ENCODE measurements around the gene MMP15.
"Not testable (repeated sequence)": the region's sequence is repeated elsewhere in the genome, so short reads cannot be mapped to it uniquely, and the experiment has no call there.

MMP15 gene

DNA sequence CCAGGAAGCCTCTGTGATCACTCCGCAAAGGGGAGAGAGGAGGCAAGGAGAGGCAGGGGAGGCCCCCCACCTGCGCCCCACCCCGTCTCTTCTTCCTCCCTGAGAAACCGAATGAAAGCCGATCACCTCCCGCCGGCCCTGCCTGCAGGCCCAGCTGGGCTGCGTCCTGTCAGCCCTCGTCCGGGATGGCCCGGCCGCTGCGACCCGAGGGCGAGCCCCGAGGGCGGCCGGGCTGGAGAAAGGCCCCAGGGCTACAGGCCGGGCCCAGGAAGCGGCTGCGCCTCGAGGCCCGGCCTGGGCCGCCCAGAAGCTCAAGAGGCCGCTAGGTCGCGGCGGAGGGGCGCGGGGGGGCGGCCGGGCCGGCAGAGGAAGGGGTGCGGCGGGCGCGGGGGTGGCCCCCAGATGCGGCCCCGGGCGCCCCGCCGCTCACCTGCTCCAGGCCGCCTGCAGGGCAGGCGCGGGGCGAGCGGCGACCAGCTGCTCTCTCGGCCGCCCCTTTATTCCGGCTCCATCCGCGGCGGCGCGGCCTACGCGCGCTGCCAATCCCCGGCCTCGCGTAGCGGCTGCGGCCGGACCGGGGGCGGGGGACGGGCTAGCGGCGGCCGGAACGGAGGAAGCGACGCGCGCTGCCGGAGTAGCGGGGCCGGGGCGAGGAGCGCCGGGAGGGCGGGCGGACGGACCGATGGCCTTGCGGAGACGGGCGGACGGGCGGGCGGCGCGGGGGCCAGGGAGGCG is 25.4 kb upstream of the MMP15 start, which contains the start of gene ZNF319:
Gene ZNF319, minus strand, starts transcription at position 702 of the 735 bp plus-strand sequence. CDS start 2,407 bp downstream, outside the sequence.
- H3K4me3 ChIP-seq (replicated peaks; ENCODE audit: low read depth, low read length) = peak within 1 kb of the TSS; percentile 68
- TF ChIP-seq, protein P1, sequence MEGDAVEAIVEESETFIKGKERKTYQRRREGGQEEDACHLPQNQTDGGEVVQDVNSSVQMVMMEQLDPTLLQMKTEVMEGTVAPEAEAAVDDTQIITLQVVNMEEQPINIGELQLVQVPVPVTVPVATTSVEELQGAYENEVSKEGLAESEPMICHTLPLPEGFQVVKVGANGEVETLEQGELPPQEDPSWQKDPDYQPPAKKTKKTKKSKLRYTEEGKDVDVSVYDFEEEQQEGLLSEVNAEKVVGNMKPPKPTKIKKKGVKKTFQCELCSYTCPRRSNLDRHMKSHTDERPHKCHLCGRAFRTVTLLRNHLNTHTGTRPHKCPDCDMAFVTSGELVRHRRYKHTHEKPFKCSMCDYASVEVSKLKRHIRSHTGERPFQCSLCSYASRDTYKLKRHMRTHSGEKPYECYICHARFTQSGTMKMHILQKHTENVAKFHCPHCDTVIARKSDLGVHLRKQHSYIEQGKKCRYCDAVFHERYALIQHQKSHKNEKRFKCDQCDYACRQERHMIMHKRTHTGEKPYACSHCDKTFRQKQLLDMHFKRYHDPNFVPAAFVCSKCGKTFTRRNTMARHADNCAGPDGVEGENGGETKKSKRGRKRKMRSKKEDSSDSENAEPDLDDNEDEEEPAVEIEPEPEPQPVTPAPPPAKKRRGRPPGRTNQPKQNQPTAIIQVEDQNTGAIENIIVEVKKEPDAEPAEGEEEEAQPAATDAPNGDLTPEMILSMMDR (IDR thresholded peaks at IDR 0.05; ENCODE audit: low read depth, low read length, missing control alignments) = no peak
- DNase-seq (ENCODE audit: extremely low read depth, low read depth) = no peak

DNA sequence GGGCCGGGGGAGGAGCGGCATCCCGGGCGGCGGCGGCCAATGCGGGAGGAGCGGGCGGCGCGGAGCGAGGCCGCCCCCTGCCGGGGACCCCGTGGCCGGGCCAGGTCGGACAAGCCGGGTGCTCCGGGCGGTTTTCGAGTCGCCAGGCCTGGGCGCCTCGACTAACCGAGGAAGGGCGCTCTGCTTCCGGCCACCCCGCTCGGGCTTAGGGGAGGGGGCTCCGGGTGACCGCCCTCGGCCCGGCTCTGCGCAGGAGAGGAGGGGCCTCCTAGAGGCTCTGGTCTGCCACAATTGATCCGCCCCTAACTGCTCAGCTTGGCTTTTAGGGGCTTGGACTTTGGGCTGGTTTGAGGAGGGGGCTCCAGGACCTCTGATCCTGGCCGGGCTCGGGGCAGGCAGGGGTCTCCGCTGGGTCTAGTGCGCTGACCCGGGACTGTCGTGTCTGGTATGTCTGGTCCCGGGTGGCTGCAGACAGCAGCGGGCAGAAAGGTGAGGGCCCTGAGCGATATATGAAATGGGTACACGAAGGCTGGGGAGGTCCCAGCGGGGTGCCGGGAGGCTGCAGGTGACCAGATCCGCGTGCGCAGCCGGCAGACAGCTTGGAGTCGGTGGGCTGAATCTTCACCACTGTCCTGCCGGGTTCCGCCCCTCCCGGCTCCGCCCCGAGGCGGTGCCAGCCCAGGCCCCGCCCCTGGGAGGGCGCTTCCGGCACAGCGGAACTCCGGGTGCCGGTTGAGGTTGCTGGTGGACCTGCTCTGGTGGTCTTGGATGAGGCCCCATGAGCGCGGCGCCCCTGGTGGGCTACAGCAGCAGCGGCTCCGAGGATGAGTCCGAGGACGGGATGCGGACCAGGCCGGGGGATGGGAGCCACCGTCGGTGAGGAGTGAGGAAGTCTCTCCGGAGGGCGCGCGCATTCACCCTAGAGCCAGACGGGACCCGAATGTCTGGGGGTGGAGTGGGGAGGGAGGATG is 24.6 kb upstream of the MMP15 start, which contains the start of gene USB1:
Gene USB1, plus strand, starts transcription at position 702 of the 971 bp plus-strand sequence. Its CDS starts 77 bp downstream, at position 779.
- TF ChIP-seq, protein P1 (IDR thresholded peaks at IDR 0.05; ENCODE audit: low read depth, low read length, missing control alignments) = peak; percentile 59
- H3K4me3 ChIP-seq (replicated peaks; ENCODE audit: low read depth, low read length) = peak within 1 kb of the TSS; percentile 68
- no peak for DNase-seq (ENCODE audit: extremely low read depth, low read depth)

DNA sequence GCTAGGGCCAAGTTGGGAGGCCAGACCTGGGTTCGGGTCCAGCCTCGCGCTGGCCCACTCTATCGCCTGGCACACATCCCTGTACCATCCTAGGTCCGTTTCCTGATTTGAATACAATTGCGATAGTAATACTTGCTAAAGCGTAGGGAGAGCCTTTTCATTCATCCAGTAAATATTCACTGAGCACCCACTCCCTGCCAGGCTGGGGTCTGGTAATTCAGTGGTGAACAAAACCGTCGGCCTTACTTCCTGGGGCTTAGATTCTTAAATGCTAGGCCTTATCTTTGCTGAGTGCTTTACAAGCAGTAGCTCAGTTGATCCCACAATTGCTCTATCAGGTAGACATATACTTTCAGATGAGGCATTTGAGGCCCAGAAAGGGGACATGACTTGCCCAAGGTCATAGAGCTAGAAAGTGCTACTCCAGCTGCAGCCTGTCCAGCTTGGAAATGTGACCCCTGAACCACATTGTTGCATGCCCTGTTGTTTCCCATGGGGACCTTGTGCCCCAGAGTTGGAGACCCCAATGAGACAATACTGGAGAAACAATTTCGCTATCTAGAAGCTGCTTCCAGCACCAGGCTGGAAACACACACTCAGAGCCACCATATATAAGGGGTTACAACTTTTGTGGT is 23.7 kb upstream of the MMP15 start:
- H3K4me3 ChIP-seq (replicated peaks; ENCODE audit: low read depth, low read length) = peak overlapping the region; percentile 68
- TF ChIP-seq, protein P1 (IDR thresholded peaks at IDR 0.05; ENCODE audit: low read depth, low read length, missing control alignments) = no peak
- no peak for DNase-seq (ENCODE audit: extremely low read depth, low read depth)

DNA sequence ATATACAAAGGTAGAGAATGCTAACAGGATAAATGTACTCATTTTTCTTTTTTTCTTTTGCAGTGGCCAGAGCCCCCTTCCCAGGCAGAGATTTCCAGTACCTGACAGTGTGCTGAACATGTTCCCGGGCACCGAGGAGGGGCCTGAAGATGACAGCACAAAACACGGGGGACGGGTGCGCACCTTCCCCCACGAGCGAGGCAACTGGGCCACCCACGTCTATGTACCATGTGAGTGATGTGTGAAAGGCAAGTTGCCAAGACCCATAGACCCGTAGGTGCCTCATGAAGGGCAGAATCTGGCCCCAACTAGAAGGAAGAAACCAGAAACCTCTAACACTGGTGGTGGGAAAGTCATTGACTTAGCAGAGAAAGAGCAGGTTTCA is 23.1 kb upstream of the MMP15 start:
- no peak overlapping the region for H3K4me3 ChIP-seq (replicated peaks; ENCODE audit: low read depth, low read length)
- TF ChIP-seq, protein P1 (IDR thresholded peaks at IDR 0.05; ENCODE audit: low read depth, low read length, missing control alignments) = no peak
- no peak for DNase-seq (ENCODE audit: extremely low read depth, low read depth)

DNA sequence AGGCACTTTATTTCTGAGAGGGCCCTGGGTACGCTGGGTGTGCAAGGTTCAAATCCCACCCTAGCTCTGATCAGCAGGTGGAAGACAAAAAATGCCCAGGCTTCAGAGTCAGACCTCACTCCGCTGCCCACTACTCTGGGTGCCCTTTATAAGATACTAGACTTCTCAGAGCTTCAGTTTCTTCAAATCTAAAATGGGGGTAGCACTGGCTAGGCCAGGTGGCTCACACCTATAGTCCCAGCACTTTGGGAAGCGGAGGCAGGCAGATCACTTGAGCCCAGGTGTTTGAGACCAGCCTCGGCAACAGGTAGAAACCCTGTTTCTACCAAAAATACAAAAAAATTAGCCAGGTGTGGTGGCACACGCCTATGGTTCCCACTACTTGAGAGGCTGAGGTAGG is 22.6 kb upstream of the MMP15 start:
- no peak for DNase-seq (ENCODE audit: extremely low read depth, low read depth)
- no peak overlapping the region for H3K4me3 ChIP-seq (replicated peaks; ENCODE audit: low read depth, low read length)
- TF ChIP-seq, protein P1 (IDR thresholded peaks at IDR 0.05; ENCODE audit: low read depth, low read length, missing control alignments) = no peak

DNA sequence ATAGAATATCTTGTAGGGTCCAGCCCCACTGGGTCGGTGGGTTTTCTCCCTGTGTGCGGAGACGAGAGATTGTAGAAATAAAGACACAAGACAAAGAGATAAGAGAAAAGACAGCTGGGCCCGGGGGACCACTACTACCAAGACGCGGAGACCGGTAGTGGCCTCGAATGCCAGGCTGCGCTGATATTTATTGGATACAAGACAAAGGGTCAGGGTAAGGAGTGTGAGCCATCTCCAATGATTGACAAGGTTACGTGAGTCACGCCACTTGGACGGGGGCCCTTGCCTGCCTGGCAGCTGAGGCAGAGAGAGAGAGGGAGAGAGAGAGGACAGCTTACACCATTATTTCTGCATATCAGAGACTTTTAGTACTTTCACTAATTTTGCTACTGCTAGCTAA is 20.8 kb upstream of the MMP15 start:
- not testable (repeated sequence) for H3K4me3 ChIP-seq (replicated peaks; ENCODE audit: low read depth, low read length); DNase-seq (ENCODE audit: extremely low read depth, low read depth)
